ENCODE measurements around the gene CCN2.

CCN2 gene

DNA sequence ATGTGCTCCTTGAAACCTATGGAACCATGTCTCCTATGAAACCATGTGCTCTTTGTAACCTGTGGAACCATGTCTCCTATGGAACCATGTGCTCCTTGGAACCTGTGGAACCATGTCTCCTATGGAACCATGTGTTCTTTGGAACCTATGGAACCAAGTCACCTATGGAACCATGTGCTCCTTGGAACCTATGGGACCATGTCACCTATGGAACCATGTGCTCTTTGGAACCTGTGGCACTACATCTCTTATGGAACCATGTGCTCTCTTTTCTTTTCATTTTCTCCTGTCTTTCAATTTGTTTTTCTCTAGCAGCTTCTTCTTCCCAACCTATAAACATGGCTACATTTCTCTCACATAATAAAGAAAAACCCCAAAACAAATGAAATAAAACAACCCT is 11.9 kb upstream of the CCN2 start:
- no peak for DNase-seq

DNA sequence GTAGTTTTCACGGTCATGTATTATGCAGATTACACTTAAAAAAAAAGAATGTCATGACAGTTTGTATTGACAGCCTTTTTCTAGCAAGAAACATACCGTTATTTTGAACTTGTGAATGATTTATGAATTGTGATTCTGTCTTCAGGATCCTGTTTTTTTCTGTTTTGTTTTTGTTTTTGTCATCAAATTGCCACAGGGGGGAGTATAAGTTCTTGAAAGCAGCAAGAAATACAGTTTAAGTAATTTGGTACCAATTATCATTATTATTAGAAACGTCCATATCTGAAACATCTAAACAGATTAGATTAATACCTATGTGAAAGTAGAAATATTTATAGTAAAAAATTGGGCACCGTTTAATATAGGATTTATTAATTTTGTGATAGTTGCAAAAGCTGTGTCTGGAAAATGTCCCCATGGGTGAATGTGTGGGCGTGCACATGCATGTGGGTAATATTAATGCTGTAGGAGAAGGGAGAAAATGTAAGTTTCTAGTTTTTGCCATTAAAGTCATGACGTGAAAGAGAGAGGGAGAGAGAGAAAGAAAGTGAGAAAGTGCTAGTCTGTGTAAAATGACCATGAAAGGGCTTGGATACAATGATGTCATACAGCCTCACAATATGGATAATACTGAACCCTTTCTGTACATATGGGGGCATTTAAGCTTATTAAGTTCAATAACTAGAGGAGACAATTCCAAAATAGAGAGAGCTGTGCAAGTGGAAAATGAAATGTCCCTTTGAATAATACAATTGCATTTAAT is 9.4 kb upstream of the CCN2 start:
- DNase-seq: no peak

DNA sequence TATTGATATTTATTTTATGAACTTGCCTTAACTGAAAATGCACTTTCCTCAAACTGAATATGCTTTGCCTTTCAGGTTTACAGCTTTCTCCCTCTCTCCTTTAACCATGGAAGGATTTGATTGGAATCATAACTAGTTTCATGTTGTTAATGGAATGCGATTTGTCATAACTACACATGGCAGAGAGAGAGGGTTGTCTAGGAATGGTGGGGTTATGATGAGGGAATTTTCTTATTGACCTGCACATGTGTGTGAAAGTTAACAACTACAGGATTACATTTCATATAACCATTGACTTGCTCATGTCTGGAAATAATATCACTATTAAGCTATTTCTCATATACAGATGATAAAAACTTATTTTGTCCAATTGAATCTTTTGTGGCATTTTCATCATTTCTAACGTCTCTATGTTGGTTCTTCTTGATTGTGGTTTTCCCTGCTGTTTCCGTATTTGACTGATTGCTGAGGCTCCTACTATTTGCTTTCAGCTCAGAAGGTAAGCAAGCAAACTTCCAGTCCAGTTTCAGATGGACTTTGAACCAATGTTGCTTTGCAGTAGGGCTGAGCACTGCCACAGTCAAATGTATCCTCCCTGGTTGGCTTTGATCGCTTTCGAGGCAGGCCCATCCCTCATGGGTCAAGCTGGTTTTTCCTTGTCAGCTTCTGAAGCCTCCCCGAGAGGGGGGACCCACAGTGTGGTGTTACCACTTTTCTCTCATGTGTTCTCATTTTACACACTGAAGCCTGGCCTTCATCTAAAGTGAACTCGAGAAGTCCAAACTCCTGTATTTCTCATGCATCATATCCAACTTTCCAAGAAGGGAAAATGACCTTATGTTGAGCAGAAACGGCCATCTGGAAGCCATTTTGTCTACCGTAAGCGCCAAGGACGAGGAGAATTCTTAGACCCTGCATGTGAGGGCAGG is 7.6 kb upstream of the CCN2 start:
- no peak for DNase-seq

DNA sequence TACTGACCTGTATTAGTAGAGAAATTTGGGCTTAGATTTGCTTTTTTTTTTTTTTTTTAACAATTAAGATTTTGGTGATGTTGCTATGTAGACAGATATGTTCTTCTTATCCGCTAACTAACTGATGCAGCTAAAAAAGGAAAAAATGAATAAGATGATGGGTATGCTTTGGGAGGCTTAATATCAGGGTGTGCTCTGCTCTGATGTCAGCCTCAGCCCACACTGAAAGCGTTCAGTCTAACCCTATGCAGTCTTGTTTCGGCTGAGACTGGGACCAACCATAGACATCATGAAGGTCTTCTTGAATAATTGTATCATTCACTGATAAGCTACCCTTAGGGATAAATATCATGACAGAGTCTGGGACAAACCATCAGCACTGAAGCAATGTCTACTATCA is 6.9 kb upstream of the CCN2 start:
- no peak for DNase-seq

DNA sequence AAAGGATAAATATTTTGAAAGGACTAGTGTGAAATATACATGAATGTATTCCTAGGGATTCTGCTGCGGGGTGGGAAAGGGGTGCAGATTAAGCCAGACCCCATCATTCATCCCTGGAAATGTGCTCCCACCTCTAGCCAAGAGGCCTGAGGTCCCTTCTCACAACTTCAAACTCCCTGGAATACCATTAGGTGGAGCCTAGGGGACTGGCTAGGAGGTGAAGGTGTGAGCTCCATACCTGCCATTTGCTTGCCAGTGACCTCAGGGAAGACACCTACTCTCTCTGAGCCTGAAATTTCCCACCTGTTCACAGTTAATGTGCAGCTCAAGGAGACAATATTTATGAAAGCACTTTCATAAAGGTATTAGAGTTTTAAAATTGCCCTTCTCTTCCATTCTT is 4.7 kb upstream of the CCN2 start:
- no peak for DNase-seq

DNA sequence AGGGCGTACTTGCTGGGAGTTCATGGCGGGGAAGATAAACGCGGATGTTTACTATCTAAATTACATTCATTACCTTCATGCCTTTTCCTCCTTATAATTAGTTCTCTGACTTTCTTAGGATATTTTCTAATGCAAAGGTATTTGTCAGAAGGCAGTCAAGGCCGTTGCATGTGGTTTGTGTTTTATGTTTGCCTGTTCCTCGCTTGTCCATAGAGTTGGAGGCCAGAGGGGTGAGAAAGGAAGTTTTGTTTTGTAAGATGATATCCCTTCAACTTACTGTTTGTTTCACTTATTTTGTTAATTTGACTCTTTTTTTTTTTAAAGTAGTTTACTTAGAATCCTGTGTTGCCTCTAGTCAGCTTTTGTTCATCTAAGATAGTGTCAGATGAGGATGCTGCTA is 4.0 kb upstream of the CCN2 start:
- DNase-seq: no peak

DNA sequence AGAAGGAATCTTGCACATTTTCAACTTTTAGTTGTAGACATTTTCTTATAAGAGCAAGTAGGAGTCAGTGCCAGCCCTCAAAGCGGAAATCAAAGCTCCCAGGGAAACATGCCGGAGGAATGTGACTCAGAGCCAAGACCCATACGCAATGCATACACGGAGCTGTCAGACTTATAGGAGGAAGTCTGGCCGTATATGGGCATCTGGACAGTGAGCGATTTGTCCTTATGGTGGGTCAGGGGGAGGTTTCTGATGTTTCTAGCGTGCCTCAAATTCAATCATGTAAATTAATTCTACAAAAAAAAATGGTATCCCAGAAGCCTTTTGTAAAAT is 3.6 kb upstream of the CCN2 start:
- DNase-seq: no peak

DNA sequence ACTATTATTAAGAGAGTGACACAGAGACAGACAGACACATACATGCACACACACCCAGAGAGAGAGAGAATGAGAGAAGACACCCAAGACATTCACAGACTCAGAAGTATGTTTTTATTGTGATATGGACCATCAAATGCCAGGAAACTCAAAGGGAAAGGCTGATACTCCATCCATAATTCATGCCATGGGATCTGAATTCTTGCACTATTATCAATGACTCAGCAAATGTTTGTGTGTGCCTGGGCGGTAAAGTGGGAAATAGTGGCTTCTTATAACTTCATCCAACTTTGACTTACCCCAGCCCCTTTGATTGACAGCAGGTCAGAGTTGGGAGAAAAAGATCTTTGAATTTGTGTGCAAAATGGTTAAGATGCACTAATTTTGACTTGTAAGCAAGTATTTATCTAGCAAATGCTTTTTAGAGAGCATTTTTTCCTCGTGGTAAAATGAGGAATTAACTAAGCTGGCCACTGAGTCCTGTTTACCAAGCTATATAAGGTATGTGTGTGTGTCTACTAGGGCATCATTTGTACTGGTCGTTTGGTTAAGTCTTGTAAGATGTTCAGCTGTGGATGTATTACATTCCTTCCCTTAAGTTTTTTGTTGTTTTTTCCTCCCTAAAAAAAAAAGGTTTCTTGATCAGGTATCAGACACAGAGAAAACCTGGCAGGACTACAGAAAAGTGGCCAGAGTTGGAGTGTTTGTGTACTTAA is 3.0 kb upstream of the CCN2 start:
- DNase-seq: no peak

DNA sequence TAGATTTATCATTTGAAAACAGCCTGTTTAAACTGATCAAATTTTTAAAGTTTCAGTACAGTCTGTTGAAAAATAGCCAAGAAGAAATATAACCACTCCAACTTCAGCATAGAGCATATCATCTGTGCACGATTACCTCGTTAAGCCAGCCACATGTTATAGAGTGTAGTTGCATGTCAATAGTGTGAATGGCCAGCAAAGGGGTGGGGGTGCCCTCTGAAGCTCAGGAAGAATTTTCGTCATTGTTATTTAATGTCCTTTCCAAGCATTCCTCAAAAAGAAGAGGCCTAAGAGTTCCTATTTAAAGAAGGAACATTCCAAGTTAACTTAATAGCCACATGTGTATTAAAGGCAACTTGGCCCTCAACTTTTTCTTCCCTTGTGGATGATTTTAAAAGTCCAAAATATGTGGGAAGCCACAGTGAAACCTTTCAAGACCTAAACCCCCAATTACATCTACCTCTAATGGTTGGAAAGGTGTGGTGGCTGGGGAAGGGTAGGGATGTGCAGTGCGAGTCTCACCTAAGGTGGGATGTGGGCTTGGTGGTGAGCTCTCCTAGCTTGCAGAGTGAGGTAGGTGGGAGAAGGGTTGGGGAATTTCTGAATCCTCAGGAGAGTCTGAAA is 1.8 kb upstream of the CCN2 start:
- no peak for DNase-seq

DNA sequence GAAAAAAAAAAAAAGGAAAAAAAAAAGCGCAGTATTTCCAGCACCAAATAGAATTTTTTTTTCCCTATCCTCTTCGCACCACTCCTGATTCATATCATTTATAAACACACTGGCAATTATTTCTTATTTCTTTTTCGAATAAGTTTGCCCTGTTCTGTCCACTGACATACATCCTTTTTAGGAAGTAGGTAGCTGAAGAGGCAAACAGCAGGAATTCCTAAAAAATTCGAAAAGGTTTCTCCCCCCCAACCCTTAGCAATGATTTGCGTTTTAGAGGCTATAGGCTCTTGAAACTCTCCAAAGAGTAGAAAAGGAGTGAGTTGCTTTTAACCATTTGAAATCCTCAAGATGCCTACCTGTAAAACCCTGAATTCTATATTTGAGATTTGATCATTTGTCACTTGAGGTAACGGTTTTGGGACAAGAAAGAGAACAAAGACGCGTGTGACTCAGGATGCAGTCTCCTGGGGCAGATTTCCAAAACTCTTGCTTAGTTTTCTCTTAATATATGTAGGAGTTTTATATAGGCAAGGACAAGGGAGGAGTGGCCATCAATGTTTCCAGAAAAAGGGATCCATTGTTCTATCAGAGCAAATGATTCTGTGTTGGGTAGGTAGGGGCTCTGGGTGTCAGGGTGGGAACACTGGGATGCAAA is 531 bp upstream of the CCN2 start:
- DNase-seq: no peak

DNA sequence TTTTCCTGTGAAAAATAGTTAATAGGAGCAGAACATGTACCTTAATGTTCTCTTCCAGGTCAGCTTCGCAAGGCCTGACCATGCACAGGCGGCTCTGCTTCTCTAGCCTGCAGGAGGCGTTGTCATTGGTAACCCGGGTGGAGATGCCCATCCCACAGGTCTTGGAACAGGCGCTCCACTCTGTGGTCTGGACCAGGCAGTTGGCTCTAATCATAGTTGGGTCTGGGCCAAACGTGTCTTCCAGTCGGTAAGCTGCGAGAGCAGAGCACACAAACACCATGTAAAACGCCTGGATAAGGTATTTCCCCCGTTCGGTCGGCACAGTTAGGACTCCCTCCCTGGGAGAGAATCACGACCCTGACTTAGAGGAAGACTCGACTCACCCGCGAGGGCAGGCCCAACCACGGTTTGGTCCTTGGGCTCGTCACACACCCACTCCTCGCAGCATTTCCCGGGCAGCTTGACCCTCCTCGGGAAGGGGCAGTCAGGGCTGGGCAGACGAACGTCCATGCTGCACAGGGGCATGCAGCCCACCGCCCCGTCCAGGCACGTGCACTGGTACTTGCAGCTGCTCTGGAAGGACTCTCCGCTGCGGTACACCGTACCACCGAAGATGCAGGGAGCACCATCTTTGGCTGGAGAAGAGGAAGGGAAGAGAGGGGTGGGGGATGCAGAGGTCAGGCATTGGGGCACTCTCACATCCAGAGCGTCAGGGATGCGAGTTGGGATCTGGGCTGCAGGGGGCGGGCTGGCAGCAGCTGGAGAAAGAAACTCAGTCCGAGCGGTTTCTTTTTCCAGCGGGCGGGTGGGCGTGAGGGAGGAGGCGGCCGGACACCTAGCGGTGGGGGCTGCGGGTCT is 1.0 kb downstream of the CCN2 start:
- peak in 1 of 2 donors; percentile 29 for DNase-seq

DNA sequence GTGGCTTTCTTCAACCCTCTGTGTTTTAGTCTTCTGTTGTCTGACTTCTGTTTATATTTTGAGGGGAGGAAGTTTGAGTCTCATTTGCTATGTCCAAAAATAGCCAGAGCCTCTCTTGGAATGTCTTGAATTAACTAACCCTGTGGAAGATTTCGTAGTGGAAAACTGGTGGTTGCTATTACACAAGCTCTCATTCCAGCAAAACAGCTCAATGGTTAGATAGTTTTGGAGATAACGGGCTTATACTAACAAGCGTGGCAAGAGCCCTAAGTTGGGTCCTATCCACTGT is 1.6 kb downstream of the CCN2 start:
- DNase-seq: no peak

DNA sequence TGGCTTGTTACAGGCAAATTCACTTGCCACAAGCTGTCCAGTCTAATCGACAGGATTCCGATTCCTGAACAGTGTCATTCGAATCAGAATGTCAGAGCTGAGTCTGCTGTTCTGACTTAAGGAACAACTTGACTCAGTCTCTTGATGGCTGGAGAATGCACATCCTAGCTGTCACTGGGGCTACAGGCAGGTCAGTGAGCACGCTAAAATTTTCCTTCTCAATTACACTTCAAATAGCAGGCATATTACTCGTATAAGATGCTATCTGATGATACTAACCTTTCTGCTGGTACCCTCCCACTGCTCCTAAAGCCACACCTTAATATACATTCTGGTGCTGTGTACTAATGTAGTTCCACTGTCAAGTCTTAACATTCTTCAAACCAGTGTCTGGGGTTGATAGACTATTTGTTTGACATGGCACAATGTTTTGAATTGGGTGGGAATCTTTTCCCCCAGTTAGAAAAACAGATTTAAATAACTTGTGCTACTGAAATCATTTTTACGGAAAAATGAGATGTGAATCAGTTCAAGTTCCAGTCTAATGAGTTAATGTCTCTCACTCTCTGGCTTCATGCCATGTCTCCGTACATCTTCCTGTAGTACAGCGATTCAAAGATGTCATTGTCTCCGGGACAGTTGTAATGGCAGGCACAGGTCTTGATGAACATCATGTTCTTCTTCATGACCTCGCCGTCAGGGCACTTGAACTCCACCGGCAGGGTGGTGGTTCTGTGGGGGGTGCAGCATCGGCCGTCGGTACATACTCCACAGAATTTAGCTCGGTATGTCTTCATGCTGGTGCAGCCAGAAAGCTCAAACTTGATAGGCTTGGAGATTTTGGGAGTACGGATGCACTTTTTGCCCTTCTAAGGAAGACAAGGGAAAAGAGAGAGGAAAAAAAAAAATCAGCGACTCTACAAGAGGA is 2.2 kb downstream of the CCN2 start:
- no peak for DNase-seq

DNA sequence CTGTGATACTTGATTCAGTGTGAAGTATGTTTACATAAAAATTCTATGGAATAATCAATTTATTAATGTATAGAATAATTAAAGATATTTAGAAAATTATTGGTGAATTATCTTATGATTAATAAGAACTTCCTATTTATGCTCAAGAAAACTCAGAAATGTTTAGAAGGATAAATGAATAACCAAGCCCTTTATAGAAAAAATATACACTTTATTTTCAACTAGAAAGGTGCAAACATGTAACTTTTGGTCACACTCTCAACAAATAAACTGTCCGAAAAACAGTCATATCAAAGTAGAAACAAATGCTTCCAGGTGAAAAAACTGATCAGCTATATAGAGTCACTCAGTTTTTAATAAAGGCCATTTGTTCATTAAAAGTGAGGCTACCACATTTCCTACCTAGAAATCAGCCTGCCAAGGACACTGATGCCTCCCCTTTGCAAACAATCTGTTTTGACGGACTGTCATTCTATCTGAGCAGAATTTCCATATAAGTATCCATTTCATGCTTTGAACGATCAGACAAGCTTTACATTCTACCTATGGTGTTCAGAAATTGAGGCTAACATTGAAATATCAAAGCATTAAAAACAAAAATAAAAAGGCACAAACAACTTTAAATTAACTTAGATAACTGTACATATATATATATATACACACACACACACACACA is 3.0 kb downstream of the CCN2 start:
- DNase-seq: no peak

DNA sequence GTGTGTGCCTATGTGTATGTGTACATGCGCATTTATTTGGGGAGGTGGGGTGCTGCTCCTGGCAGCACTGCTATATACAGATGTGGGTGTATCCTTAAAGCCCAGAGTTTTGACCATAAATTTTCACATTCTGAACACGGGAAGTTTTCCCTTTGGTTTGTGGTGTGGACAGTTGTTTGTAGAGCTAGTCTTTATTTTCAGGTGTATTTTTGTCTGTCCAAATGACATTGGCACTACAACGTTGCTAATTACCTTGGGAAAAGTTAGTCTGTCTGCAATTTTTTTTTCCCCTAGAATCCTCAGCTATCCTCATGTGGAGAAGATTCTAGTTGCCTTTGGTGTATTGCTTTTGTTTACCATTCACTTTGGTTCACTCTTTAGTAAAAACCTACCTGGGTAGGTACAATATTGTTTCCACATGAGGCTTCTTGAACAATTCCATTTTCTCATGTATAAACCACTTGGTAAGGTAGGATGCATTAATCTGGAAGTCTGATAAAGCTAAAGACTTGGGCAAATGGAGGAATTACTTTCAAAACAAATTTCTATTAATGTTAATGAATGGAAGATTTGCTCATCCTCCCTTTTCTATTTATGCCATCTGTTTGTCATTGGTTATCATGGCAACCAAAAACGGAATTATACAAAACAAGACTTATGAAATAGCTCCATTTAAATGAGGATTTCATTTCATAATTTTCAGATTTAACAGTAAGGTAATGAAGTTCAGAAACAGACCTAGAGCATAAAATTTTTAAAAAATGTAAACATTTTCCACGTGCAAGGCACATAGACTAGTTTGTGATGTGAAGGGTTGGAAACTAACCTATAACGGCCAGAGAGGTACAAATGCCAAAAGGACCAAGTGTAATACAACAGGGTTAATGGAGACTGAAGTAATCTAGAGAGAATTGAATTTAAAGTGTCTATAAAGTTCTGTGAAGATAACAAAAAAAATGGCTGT is 3.9 kb downstream of the CCN2 start:
- DNase-seq: no peak

DNA sequence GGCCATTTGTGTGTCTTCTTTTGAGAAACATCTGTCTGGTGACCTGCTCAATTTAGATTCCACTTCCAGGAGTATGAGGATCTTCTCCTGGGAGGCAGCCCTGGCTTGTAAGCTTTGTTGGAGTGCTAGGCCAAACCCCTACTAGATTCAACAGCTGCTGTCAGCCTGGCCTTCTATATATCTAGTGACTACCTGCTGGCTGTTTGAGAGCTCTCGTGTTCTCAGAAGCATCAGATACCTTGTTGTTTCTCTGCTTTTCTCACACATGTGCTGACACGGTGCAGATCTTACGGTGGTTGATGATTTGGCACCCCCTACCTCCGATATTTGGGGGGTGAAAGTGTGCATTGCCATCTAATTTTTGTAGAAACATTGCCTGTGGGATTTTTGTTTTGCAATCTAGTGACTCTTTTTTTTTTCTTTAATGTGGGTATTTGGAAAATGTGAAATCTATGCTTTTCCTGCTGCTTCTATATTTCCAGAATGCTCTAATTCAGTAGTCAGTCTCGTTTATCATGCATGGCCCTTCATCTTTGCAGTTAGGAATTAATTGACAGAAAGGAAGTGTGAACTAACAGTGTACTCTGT is 4.7 kb downstream of the CCN2 start:
- no peak for DNase-seq

DNA sequence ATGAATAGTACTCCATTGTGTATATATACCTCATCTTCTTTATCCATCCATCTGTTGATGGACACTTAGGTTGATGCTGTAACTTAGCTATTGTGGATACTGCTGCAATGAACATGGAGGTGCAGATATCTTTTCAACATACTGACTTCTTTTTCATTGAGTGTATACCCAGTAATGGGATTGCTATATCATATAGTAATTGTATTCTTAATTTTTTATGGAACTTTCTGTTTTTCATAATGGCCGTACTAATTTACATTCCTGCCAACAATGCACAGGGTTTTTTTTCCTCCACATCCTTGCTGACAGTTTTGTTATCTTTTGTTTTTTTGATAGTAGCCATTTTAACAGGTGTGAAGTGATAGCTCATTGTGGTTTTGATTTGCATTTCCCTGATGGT is 5.2 kb downstream of the CCN2 start:
- no peak for DNase-seq
